WTC11 (cell line): ENCODE measurements around the gene PYCARD. TPM values are rescaled to one million over a fixed set of nuclear protein-coding genes. Genes with fewer than 3 reads are reported as not detected.

Experiments
- ATAC-seq: fragments of 200-7000 bp; cut with Tn5 transposase; 2 replicates; pipeline ENCODE4 v1.10.0; 2021; ENCODE audit warnings: mild to moderate bottlenecking, moderate library complexity
- CTCF ChIA-PET: fragments of 300-600 bp; sonication (Branson Sonifier 250); formaldehyde crosslinking; loops from one replicate; lab custom pipeline; 2021; ENCODE audit warnings: antibody characterized with exemption; lab: Charles Lee
- POLR2A ChIA-PET: fragments of 350-600 bp; sonication (Branson Sonifier 250); formaldehyde crosslinking; loops from one replicate; lab custom pipeline; 2021; ENCODE audit warnings: antibody characterized with exemption; lab: Charles Lee
- DNase-seq: peaks from one replicate; pipeline ENCODE4 v3.0.0; 2021; ENCODE audit warnings: low spot score
- H3K27ac Mint-ChIP-seq: 2 replicates; pipeline ENCODE4 v1.8.0; 2021; ENCODE audit warnings: mixed read lengths
- H3K27me3 Mint-ChIP-seq: 2 replicates; pipeline ENCODE4 v1.8.0; 2021; ENCODE audit warnings: low read depth, mild to moderate bottlenecking, moderate library complexity, mixed read lengths
- H3K36me3 Mint-ChIP-seq: 2 replicates; pipeline ENCODE4 v1.8.0; 2021; ENCODE audit warnings: mixed read lengths
- H3K4me1 Mint-ChIP-seq: 2 replicates; pipeline ENCODE4 v1.8.0; 2022; ENCODE audit warnings: mixed read lengths
- H3K4me3 Mint-ChIP-seq: 2 replicates; pipeline ENCODE4 v1.8.0; 2021; ENCODE audit warnings: mild to moderate bottlenecking, moderate library complexity, mixed read lengths
- H3K9me3 Mint-ChIP-seq: 2 replicates; pipeline ENCODE4 v1.8.0; 2021; ENCODE audit warnings: mixed read lengths
- EMX1 ChIP-seq: fragments of 250-450 bp; sonication (Bioruptor Pico); IDR thresholded peaks from 2 replicates; pipeline ENCODE4 v1.8.0; 2021; ENCODE audit warnings: mild to moderate bottlenecking
- FOXP1 ChIP-seq: sonication (generic); formaldehyde crosslinking; IDR thresholded peaks from 2 replicates; pipeline ENCODE4 v1.8.0; 2022; ENCODE audit warnings: missing genetic modification reagents, mild to moderate bottlenecking, moderate library complexity, borderline replicate concordance
- GTF2I ChIP-seq: fragments of 250-450 bp; sonication (Bioruptor Pico); conservative IDR thresholded peaks from 2 replicates; pipeline ENCODE4 v1.4.0; 2021; ENCODE audit warnings: mild to moderate bottlenecking
- HMGA2 ChIP-seq: fragments of 250-450 bp; sonication (Bioruptor Pico); IDR thresholded peaks from 2 replicates; pipeline ENCODE4 v1.4.0; 2021; ENCODE audit warnings: mild to moderate bottlenecking, moderate library complexity
- JUN ChIP-seq: sonication (generic); formaldehyde crosslinking; IDR thresholded peaks from 2 replicates; pipeline ENCODE4 v1.8.0; 2023; ENCODE audit warnings: mild to moderate bottlenecking, missing genetic modification reagents
- MXD4 ChIP-seq: fragments of 250-450 bp; sonication (Bioruptor Pico); IDR thresholded peaks from 2 replicates; pipeline ENCODE4 v1.8.0; 2021; ENCODE audit warnings: mild to moderate bottlenecking, moderate library complexity, borderline replicate concordance
- NR1H2 ChIP-seq: sonication (generic); formaldehyde crosslinking; IDR thresholded peaks from 2 replicates; pipeline ENCODE4 v1.9.0; 2021; ENCODE audit warnings: mild to moderate bottlenecking, moderate library complexity, missing genetic modification reagents
- PRRX2 ChIP-seq: fragments of 250-450 bp; sonication (Bioruptor Pico); IDR thresholded peaks from 2 replicates; pipeline ENCODE4 v1.8.0; 2021; ENCODE audit warnings: mild to moderate bottlenecking
- RELA ChIP-seq: sonication (generic); formaldehyde crosslinking; IDR thresholded peaks from 2 replicates; pipeline ENCODE4 v1.8.1; 2022; ENCODE audit warnings: missing genetic modification reagents, mild to moderate bottlenecking, borderline replicate concordance
- SOX15 ChIP-seq: fragments of 250-450 bp; sonication (Bioruptor Pico); IDR thresholded peaks from 2 replicates; pipeline ENCODE4 v1.9.0; 2021; ENCODE audit warnings: mild to moderate bottlenecking
- TCF7 ChIP-seq: sonication (generic); formaldehyde crosslinking; IDR thresholded peaks from 2 replicates; pipeline ENCODE4 v1.8.0; 2022; ENCODE audit warnings: mild to moderate bottlenecking, low read depth, missing genetic modification reagents, moderate library complexity
- ZBTB21 ChIP-seq: sonication (generic); formaldehyde crosslinking; IDR thresholded peaks from 2 replicates; pipeline ENCODE4 v1.8.1; 2023; ENCODE audit warnings: mild to moderate bottlenecking, missing genetic modification reagents, borderline replicate concordance
- ZNF263 ChIP-seq: sonication (generic); formaldehyde crosslinking; IDR thresholded peaks from 2 replicates; pipeline ENCODE4 v1.8.1; 2022; ENCODE audit warnings: low read depth, mild to moderate bottlenecking, moderate library complexity, missing genetic modification reagents
- ZNF317 ChIP-seq: sonication (generic); formaldehyde crosslinking; IDR thresholded peaks from 2 replicates; pipeline ENCODE4 v1.8.1; 2023; ENCODE audit warnings: low read depth, mild to moderate bottlenecking, moderate library complexity, missing genetic modification reagents, borderline replicate concordance
- ZNF396 ChIP-seq: fragments of 250-450 bp; sonication (Bioruptor Pico); IDR thresholded peaks from 2 replicates; pipeline ENCODE4 v1.8.0; 2021; ENCODE audit warnings: mild to moderate bottlenecking, moderate library complexity, borderline replicate concordance
- ZNF671 ChIP-seq: fragments of 250-450 bp; sonication (Bioruptor Pico); IDR thresholded peaks from 2 replicates; pipeline ENCODE4 v1.8.0; 2021; ENCODE audit warnings: mild to moderate bottlenecking
- total RNA-seq: library from RNA; stranded (reverse); gene quantifications from 3 replicates; pipeline ENCODE4 v1.2.3, GENCODE V29; 2021
- TF ChIP-seq, protein P1 (sequence below): sonication (generic); formaldehyde crosslinking; IDR thresholded peaks from 2 replicates; pipeline ENCODE4 v1.8.1; 2022; ENCODE audit warnings: low read depth, mild to moderate bottlenecking, moderate library complexity, missing genetic modification reagents, borderline replicate concordance
- TF ChIP-seq, protein P2 (sequence below): sonication (generic); formaldehyde crosslinking; IDR thresholded peaks from 2 replicates; pipeline ENCODE4 v1.8.1; 2022; ENCODE audit warnings: mild to moderate bottlenecking, moderate library complexity, missing genetic modification reagents
- TF ChIP-seq, protein P3 (sequence below): sonication (generic); formaldehyde crosslinking; IDR thresholded peaks from 2 replicates; pipeline ENCODE4 v1.8.1; 2023; ENCODE audit warnings: mild to moderate bottlenecking, missing genetic modification reagents, moderate library complexity
- TF ChIP-seq, protein P4 (sequence below): sonication (generic); formaldehyde crosslinking; IDR thresholded peaks from 2 replicates; pipeline ENCODE4 v1.8.1; 2022; ENCODE audit warnings: low read depth, missing genetic modification reagents, borderline replicate concordance
- TF ChIP-seq, protein P5 (sequence below): sonication (generic); formaldehyde crosslinking; IDR thresholded peaks from 2 replicates; pipeline ENCODE4 v1.8.0; 2022; ENCODE audit warnings: mild to moderate bottlenecking, missing genetic modification reagents
- TF ChIP-seq, protein P6 (sequence below): sonication (generic); formaldehyde crosslinking; IDR thresholded peaks from 2 replicates; pipeline ENCODE4 v1.8.1; 2022; ENCODE audit warnings: missing genetic modification reagents, borderline replicate concordance

PYCARD gene
- total RNA-seq, 1 experiment from 2014 or later, result 35.2 TPM

DNA sequence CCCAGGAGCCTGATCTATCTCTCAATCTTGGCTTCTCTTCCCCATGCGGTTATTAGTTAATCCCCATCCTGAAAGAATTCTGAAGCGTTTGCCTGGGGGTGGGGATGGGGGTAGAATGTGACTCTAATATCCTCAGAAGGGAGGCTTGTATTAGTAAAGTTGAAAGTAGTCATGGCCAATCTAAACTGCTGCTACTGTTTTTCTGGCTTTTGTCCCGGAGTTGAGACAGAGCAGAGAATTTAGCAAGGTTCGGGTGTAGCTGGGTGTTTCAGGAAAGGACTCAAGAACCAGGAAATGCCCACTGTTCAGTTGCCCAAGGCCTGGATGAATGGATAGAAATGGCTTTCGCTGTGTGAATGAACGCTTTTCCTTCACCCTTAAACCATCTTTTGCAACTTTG, 39.6 kb upstream of the PYCARD start (continued):
- TF ChIP-seq JUN, result no peak
- no peak for TF ChIP-seq ZNF263 (CRISPR knock-in tag)
- TF ChIP-seq, protein P1, sequence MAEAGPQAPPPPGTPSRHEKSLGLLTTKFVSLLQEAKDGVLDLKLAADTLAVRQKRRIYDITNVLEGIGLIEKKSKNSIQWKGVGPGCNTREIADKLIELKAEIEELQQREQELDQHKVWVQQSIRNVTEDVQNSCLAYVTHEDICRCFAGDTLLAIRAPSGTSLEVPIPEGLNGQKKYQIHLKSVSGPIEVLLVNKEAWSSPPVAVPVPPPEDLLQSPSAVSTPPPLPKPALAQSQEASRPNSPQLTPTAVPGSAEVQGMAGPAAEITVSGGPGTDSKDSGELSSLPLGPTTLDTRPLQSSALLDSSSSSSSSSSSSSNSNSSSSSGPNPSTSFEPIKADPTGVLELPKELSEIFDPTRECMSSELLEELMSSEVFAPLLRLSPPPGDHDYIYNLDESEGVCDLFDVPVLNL (CRISPR knock-in tag), result no peak
- TF ChIP-seq, protein P2, sequence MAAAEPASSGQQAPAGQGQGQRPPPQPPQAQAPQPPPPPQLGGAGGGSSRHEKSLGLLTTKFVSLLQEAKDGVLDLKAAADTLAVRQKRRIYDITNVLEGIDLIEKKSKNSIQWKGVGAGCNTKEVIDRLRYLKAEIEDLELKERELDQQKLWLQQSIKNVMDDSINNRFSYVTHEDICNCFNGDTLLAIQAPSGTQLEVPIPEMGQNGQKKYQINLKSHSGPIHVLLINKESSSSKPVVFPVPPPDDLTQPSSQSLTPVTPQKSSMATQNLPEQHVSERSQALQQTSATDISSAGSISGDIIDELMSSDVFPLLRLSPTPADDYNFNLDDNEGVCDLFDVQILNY (CRISPR knock-in tag), result no peak
- TF ChIP-seq HMGA2, result no peak
- no peak for TF ChIP-seq ZNF671 (CRISPR knock-in tag)
- no peak for TF ChIP-seq PRRX2
- TF ChIP-seq, protein P3, sequence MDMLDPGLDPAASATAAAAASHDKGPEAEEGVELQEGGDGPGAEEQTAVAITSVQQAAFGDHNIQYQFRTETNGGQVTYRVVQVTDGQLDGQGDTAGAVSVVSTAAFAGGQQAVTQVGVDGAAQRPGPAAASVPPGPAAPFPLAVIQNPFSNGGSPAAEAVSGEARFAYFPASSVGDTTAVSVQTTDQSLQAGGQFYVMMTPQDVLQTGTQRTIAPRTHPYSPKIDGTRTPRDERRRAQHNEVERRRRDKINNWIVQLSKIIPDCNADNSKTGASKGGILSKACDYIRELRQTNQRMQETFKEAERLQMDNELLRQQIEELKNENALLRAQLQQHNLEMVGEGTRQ (CRISPR knock-in tag), result no peak
- TF ChIP-seq MXD4 (CRISPR knock-in tag), result no peak

DNA sequence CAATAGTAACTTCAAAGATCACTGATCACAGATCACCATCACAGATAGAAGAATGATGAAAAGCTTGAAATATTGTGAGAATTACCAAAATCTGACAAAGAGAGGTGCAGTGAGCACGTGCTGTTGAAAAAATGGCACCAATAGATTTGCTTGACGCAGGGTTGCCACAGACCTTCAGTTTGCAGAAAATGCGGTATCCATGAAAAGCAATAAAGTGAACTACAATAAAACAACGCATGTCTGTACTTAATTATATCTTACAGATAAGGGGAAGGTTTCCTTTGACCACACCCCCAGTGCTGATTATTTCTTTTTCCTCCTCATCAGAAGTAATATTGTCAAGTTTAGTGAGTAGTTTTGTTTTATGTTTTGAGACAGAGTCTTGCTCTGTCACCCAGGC, 35.5 kb upstream of the PYCARD start:
- H3K27ac Mint-ChIP-seq, result no peak overlapping the region
- DNase-seq (no peak), ATAC-seq (no peak)
- H3K9me3 Mint-ChIP-seq, result peaks cover 16% of the 10 kb centered on the region
- CTCF ChIA-PET, result no interaction called here
- no peak overlapping the region for H3K4me3 Mint-ChIP-seq
- TF ChIP-seq SOX15 (CRISPR knock-in tag) (no peak), ZNF317 (CRISPR knock-in tag) (no peak), EMX1 (no peak), FOXP1 (CRISPR knock-in tag) (no peak), ZBTB21 (CRISPR knock-in tag) (no peak), NR1H2 (CRISPR knock-in tag) (no peak), JUN (no peak), GTF2I (CRISPR knock-in tag) (no peak), TCF7 (CRISPR knock-in tag) (no peak), ZNF396 (no peak), RELA (CRISPR knock-in tag) (no peak)
- TF ChIP-seq, protein P4, sequence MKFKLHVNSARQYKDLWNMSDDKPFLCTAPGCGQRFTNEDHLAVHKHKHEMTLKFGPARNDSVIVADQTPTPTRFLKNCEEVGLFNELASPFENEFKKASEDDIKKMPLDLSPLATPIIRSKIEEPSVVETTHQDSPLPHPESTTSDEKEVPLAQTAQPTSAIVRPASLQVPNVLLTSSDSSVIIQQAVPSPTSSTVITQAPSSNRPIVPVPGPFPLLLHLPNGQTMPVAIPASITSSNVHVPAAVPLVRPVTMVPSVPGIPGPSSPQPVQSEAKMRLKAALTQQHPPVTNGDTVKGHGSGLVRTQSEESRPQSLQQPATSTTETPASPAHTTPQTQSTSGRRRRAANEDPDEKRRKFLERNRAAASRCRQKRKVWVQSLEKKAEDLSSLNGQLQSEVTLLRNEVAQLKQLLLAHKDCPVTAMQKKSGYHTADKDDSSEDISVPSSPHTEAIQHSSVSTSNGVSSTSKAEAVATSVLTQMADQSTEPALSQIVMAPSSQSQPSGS (CRISPR knock-in tag), result no peak
- TF ChIP-seq, protein P5, sequence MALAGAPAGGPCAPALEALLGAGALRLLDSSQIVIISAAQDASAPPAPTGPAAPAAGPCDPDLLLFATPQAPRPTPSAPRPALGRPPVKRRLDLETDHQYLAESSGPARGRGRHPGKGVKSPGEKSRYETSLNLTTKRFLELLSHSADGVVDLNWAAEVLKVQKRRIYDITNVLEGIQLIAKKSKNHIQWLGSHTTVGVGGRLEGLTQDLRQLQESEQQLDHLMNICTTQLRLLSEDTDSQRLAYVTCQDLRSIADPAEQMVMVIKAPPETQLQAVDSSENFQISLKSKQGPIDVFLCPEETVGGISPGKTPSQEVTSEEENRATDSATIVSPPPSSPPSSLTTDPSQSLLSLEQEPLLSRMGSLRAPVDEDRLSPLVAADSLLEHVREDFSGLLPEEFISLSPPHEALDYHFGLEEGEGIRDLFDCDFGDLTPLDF (CRISPR knock-in tag), result no peak
- peaks cover 12% of the 10 kb centered on the region for H3K4me1 Mint-ChIP-seq
- POLR2A ChIA-PET, result no interaction called here
- H3K27me3 Mint-ChIP-seq, result peaks cover 7% of the 10 kb centered on the region
- H3K36me3 Mint-ChIP-seq, result peaks cover 9% of the 10 kb centered on the region

DNA sequence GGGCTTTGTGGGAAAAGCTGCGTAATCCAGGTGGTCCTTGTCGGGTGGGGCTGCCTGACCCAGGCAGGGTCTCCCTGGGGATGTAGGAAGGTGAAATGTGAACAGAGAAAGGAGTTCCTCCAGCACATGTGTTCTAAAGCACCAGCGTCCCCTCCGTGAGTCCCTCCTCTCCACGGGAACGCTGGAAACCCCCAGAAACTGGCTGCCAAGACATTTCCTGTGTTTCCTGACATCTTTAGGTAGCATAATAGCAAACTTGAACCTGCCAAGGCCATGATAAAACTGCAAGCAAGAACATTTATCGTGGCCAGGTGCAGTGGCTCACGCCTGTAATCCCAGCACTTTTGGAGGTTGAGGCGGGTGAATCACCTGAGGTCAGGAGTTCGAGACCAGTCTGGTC, 26.9 kb upstream of the PYCARD start:
- ATAC-seq, result no peak
- H3K9me3 Mint-ChIP-seq, result peaks cover 9% of the 10 kb centered on the region

More for the DNA sequence above, 26.9 kb upstream of the PYCARD start:
- TF ChIP-seq, protein P6, sequence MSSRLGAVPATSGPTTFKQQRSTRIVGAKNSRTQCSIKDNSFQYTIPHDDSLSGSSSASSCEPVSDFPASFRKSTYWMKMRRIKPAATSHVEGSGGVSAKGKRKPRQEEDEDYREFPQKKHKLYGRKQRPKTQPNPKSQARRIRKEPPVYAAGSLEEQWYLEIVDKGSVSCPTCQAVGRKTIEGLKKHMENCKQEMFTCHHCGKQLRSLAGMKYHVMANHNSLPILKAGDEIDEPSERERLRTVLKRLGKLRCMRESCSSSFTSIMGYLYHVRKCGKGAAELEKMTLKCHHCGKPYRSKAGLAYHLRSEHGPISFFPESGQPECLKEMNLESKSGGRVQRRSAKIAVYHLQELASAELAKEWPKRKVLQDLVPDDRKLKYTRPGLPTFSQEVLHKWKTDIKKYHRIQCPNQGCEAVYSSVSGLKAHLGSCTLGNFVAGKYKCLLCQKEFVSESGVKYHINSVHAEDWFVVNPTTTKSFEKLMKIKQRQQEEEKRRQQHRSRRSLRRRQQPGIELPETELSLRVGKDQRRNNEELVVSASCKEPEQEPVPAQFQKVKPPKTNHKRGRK (CRISPR knock-in tag), result no peak
- Mint-ChIP-seq H3K4me1 (peaks cover 3% of the 10 kb centered on the region), H3K4me3 (no peak overlapping the region), H3K36me3 (peaks cover 11% of the 10 kb centered on the region), H3K27ac (no peak overlapping the region), H3K27me3 (peaks cover 4% of the 10 kb centered on the region)
- no peak for DNase-seq
- POLR2A ChIA-PET, result no interaction called here
- CTCF ChIA-PET, result no interaction called here
